ENCODE measurements around the gene DIDO1.

- TF ChIP-seq TEAD4 (IDR thresholded peaks at IDR 0.05) (no peak), NFIC (IDR thresholded peaks at IDR 0.05) (no peak), YY1 (IDR thresholded peaks at IDR 0.05; ENCODE audit: low read depth) (no peak), CEBPB (IDR thresholded peaks at IDR 0.05) (no peak), EP300 (IDR thresholded peaks at IDR 0.05; ENCODE audit: borderline replicate concordance) (no peak), CREB1 (IDR thresholded peaks at IDR 0.05; ENCODE audit: low read depth) (no peak), RAD21 (IDR thresholded peaks at IDR 0.05; ENCODE audit: low read depth) (no peak), EGR1 (IDR thresholded peaks at IDR 0.05) (no peak)
Observed at GRCh38 chr20:62947532-62948300, 21.4 kb upstream of the DIDO1 start.

Measured in Ishikawa (cell line).